Fibroblast of skin of right quadriceps (primary cell): ENCODE results near the gene EXT2.

Experiments used
- DNase-seq: peaks from one replicate; pipeline ENCODE4 v3.0.0-alpha.2; 2013

The EXT2 gene

DNA sequence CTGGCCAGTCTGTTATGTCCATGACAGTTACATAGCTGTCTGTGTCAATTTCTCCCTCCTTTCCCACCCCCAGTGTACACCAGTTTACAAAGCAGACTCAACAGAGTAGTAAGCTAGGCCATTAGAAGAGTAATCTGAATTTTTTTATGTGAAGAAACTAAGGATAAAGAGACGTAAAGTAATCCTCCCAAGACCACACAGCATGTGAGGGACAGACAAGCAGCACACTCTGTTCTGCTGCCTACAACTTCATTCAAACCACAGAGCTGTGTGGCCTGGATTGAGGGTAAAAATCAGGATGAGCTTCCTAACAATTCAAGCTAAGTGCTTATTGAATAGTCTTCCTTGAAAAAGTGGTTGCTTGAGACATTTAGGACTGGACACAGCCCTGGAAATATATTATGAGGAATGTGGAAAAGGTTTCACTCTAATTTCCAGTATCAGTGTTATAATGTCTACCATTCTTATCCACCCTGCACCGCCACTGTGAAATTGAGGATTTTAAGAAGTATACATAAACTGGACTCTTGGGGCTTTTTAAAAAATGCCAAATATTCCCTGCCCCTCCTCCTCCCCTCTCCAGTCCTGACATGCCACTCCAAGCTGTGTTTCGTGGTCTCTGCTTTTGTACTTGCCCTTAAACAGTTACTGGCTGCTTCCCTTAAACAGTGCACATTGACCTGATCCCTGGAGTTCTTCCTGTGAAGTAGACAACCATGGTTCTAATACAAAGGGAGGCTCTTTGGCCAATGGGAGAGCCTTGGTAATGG lies 40.9 kb downstream of the EXT2 start:
- DNase-seq: peak; percentile 32

DNA sequence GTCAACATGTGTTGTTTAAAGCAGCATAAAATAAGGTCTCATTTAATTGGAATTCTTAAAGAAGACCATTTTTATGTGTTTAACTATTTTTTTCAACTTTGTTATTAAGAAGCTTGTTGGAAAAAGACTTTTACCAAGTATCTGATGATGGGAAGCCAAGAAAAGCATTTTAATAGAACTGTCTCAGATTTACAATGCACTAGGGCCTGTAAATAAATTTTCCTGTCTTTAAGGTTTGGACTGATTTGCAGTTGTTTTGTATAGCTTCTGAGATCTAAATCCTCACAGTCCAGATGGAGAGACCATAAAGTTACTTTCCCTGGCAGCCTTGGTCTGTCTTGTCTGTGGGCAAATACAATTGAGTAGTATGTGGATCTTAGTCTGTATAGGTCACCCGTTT lies 41.6 kb downstream of the EXT2 start:
- no peak for DNase-seq

DNA sequence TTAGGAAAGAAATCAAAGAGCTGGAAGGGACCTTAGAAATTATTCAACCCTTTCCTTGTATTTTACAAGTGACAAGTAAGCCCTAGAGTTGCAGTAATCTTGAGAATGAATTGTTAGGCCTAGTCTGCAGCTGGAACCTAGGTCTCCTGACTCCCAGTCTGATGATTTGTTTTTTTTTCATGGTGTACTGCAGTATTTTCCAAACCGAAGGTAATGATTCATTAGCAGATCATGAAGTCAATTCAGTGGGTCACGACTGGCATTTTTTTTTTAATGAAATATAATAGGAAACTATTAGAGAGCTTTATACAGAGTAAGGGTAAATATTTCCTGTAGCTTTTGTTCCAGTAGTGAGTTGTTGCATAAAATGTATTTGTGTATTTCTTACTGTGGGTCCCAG lies 42.8 kb downstream of the EXT2 start:
- no peak for DNase-seq

DNA sequence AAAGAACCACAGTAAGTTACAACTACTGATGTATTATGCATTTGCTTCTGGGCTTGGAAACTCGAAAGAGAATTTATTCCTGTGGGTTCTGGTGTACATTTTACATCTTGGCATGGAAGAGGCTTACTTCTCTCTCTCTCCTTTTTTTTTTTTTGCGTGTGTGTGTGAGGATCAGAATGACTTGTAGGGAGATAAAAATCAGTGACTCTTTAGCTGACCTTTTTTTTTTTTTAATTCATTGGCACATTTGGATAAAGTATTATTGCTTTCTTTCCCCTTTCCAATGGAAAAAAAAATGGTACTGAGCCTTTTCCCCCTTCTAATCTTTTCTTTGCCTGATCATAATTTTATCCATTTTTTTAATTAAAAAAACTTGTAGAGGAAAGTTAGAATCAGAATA lies 43.5 kb downstream of the EXT2 start:
- no peak for DNase-seq

DNA sequence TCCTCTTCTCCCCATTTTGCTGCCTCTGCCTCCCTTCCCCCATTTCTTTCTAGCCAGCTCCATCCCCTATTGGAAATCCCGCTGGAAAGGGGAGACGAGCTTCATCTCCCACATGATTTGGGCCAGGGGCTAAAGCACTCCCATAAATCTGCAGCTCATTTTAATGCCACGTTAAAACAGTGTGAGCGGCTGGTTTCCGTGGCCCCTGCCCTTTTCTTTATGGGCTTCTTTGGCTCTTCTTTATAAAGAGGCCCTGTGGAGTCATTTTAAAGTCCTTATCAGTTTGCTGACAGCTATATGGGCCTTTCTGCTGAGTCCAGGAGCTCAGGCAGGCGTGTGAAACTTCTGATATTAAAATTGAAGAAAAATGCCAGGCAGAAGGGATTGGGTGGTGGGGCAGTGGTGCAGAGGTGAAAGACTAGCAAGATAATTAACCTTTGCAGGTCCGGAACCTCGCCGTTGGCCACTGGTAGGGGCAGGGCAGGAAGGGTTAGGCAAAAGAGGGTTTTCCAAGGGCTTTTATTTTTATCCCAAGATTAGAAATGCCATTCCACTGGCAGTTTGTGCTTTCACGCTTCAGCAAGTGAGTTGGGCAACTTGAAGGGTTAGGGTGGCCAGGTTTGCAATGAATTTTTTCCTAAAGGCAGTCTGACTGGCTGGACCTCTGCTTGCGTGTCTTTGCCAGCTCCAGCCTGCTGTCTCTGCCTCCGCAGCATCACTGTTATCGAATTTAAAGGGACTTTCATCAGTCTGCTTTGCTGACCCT lies 44.3 kb downstream of the EXT2 start:
- DNase-seq: no peak

DNA sequence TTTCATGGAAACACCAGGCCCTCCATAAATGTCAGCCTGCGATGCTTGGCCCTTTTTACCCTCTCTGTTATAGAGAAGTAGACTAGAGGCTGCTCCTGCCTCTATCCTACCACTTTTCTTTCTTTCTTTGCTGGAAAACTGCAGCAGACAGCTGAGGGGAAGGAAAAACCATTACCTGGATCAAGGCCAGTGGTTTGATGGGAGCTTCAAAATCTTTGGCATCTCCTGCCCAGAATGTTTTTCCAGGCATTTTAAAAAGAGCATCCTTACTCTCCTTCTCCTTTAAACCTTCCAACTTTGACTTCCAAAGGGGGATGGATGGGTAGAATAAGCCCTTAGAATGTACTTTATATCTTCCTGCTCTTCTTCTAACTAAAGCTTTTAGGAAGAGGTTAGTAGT lies 44.9 kb downstream of the EXT2 start:
- no peak for DNase-seq

DNA sequence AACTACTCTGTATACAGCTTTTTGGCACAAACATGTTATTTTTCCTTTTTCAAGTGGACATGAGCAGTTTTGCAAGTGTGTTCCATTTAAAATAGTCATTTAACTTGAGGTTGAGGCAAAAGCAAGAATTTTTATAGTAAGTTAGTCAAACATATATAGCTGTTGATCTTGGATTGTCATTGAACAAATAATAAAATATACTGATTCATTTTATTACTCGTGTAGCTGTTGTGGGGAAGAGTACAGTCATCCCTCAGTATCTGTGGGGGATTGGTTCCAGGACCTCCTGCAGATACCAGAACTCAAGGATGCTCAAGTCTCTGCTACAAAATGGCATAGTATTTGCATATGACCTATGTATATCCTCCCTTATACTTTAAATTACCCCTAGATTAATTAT lies 45.3 kb downstream of the EXT2 start:
- peak; percentile 13 for DNase-seq

DNA sequence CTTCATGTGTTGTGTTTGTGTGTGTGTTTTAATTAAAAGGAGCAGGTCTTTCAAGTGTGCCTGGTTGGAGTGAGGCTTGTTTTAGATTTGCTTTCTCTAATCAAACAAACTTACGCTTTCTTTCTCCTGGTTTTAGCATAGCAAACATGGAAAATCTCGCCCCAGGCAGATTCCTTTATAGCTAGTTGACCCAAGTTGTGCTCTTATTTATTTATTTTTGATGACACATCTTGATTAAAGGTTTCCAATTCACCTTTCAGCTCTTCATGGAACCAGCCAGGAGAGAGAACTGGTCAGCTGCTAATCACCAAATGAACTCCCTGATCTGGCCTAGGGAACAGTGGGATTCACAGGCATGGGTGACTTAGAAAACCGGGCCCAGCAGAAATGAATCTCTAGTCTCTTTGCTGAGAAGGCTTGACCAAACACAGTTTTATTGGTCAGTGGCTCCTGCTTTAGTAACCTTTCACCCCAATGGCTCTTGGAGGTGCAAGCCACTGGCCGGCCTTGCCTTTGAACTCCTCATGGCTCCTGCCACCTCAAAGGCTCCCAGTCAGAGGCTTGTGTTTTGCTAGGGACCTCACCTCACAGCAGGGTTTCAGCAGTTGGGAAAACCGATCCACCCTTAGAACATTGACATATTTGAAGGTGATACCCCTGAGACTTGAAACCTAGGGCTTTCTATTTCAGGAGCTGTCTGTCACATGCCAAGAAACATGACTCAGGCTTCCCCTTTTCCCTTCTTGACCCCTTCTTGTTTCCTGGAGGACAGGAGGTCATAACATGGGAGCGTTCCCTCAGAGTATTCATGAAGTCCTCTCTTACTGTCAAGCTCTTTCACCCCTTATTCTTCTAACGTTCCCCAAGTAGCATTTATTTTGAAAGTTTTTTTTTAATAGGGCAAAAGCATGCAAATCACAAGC lies 48.8 kb downstream of the EXT2 start:
- no peak for DNase-seq

DNA sequence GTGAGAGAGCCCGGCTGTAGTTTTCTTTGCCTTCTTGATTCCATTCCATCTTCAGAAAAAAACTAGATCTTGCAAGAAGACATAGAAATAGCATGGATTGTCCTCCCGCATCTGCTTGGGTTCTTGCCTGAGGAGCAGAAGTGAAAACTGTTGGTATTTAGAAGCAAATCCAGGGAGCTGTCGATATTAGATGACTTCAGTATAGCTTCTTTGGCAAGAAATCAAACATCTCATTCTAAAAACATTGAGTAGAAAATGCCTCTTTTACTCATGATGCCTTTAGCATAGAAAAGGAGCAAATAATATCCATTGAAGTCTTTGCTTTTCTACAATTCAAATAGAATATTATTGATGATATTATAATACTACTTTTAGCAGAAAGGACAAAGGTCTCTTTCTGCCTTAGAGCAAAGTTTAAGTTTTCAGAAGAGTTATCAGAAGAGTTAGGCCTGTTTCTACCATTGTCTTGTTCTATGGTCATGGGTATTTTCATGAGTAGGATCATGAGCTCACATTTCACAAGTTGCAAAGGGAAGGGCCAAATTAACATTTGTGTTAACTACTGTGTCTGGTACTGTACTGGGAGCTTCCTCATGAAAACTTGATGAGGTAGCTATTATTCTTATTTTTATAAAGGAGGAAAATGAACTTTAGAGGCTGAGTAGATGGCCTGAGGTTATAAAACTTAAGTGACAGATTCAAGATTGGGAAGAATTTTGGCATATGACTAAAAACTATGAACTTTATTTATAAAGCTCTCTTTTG lies 49.7 kb downstream of the EXT2 start:
- DNase-seq: peak; percentile 2

DNA sequence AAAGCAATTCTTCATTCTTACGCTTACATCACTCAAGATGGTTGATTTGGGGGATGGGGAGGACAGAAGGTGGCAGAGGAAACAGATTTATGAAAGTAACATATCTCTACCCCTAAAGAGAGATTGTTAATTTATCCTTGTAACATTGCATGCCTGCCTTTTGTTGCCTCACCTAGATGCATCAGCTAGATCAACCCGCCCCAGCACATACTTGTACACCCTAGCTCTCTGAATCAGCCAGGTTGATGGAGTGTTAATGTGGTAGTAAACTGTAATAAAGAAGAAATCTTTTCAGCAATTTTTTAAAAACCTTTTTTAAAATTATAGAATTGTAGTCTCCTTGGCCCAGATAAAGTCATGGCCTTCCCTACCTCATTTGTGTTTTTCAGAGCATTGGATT lies 51.5 kb downstream of the EXT2 start:
- no peak for DNase-seq

DNA sequence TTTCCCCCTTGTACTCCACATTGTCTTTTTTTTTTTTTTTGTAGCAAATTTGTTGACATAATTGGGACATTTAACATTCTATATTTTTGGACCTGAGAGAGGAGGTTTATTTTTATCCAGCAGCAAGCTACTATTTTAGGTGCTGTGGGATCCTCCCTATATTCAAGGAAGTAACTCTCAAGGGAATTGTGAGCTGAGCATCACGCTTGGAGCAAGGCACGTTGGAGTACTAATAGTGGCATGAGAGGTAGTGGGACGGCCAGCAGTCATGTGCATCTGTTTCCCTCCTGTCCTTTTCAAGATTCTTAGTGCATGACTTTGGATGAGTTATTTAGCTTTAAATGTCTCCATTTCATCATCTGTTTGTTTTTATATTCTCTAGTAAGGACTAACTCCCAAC lies 52.3 kb downstream of the EXT2 start:
- DNase-seq: no peak

DNA sequence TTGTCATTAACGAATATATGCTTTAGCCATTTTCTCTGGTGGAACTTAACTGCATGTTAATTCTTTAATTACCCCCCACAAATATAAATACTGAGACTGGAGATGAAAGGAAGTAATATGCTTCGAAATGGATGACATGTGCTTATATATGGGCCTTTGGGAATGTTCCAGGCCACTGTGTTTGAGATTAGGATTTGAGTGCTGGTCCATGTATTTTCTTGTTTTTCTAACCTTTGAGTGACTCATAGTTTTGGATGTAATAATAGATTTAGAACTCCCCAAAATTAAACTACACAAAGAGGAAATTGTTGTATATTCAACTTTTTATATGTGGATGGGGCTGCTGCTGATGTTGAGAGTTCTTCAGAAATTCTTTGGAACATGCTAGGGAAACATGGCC lies 54.2 kb downstream of the EXT2 start:
- DNase-seq: no peak

DNA sequence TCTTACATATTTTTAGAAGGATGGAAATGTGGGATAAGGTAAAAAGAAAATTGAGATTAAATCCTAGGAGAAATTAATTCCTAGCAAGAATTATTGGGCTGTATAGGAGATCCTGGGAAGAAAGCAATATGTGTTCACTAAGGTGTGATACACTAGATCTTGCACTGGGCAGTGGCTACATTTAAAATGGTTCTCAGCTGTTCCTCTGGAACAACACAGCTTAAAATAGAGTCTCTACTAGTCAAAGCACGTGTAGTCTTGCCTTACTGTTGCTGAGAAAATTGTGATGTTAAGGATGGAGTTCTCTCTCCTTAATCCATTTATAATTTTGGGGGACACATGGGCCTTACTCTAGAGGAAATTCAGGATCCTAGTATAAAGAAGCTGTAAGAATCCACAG lies 54.9 kb downstream of the EXT2 start:
- DNase-seq: no peak

DNA sequence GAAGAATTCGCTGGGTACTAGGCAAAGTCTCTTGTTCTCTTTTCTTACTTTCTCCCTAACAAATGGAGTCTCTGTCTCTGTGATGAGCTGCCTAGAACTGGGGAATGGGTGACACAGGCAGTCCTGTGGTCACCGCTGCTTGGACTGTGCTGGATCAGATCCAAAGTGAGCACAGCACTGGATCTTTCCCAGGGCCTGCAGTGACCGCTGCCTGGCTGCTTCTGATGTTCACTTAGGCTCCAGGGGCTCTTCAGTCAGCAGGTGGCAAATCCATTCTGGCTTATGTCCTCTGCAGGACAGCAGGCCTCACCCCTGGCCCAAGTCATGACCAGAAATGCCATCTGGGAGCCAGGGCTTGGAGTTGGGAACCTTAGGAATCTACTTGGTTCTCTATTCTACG lies 61.5 kb downstream of the EXT2 start:
- DNase-seq: no peak

DNA sequence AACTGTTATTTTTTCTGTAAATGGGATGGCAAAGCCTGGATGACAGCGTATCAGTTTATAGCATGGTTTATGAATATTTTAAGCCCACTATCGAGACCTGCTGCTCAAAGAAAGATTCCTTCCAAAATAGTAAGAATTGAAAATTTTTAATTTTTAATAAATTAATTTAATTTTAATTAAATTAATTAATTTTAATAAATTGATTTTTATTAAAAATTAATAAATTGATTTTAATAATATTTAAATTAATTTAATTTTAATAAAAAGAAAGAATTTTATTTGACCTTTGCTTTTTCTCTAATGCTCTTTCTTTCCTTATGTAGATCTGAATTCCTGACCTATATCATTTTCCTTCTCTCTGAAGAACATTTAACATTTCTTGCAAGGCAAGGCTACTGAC lies 62.9 kb downstream of the EXT2 start:
- no peak for DNase-seq

DNA sequence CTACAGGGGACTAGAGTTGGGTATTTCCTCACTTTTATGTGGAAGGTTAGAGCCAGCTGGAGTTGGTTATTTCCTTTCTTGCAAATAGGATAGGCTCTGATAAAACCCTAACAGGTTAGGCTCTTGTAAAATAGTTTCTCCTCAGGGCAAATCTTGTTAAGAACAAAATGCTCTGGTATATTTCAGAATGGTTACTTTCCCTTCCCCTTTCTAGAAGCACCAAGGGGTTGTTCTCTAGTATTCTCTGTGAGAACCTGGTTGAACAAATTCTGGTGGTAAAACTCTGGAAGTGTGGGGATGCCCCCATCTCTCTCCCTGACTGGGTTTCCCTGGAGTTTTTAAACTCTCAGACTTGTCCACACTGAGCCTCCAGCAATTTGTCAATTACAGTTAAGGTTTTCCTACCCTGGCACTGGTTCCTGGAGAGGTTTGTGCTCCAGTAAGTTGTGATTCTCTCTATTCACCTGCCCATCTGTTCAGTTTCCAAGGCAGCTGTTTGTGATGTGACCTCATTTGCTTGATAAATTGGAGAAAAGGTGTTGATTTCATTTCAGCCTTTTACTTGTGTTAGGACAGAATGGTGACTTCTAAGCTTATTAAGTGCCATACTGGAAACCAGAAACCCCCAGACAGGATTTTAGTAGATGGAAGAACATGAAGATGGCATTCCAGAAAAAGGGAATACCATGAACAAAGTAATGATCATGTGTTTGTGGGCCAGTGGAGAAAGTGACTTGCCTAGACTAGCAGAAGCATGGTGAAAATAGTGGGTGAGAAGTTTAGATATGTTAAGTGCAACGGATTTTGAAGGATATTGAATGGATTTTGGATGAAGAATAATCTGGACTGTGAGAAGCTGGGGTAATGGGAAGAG lies 64.6 kb downstream of the EXT2 start:
- no peak for DNase-seq

DNA sequence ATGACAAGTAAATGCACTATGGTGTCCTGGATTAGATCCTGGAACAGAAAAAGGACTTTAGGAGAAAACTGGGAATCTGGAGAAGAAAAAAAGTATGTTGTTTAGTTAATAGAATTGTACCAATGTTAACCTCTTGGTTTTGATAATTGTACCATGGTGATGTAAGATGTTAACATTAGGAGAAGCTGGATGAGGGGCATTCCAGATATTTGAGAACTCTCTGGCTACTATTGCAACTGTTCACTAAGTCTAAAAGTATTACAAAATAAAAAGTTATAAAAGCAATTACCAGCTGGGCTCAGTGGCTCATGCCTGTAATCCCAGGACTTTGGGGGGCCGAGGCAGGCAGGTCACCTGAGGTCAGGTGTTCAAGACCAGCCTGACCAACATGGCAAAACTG lies 66.5 kb downstream of the EXT2 start:
- DNase-seq: no peak

DNA sequence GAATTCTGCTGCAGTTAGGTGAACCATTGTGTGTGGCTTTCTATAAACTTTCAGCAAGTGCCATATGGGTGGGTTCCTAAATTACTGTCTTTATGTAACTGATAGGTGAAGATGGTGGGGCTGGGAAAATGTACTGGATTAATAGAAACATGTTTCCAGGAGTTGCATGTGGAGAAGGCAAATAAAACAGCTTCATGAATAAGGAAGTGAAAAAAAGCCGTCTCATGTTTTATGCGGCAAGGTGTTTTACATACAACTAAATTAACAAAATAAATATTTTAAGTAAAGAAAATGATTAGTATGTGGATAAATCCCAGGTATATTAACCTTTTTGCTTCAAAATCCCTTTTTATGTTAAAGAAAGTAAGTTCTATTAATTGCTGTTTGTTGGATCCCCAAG lies 67.2 kb downstream of the EXT2 start:
- no peak for DNase-seq

DNA sequence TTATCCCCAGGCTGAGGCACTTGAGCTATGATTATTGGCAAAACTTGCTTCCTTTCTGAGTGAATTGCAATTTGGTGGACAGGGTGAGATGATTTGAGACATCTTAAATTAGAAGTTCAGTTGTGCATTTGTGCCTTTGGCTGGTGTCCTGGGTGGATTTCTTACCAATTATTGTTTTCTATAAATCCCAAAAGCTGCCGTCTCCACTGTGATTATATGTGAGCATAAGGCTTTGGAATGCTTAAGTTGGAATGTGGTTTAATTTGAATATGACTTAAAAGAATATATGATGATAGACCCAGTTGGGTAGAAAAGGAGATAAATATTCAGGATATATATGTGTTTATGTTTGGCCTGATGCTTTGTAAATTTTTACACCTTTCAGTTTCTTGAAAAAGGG lies 70.0 kb downstream of the EXT2 start:
- DNase-seq: no peak

DNA sequence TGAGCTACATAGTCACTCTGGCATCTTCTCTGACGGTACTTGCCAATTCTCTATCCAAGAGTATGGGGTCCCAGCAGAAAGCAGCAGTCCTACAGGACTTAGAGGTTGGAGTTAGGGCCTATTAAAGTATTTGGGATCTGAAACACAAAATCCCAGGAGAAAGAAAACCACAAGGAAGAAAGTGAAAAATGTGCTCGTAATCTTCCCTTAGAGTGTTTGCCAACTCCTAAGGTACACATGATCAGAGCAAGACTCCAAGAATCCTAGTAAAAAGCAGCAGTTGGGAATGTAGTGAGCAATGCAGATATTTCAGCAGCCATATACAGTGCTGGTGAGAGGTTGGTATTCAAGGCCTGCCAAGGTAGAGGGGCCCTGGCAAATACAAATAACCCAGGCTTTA lies 71.6 kb downstream of the EXT2 start:
- DNase-seq: peak; percentile 58

DNA sequence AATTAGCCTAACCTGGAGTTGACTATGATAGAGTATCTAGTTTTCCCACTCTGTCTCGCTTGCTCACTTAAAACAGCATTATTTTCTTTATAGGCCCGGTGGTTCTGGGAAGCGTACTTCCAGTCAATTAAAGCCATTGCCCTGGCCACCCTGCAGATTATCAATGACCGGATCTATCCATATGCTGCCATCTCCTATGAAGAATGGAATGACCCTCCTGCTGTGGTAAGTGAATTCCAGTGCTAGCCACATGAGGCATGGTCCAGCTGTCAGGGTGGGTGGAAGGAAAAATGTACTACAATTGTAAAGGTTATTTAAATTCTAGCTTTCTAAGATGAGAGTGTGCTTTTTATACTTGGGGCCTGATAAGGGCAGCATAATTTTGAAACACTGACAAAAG lies 76.0 kb downstream of the EXT2 start:
- no peak for DNase-seq

DNA sequence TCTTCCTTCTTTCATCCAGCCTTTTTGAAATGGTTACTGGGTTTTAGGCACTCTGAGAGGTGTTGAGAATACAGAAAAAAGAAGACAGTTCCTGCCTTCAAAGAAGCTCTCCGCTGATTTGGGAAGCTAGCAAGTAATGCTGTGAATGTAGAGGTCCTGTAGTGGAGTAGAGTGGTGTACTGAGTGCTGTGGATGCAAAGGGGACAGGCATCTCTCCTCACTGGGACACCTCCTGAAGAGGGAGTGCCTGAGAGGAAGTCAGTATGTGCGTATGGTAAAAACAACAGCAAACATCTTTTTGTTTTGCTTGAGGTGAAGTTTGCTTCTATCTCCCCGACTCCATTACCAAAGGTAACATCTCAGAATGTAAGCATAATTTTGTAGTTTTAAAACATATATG lies 77.5 kb downstream of the EXT2 start:
- DNase-seq: no peak
